Vagina (tissue), 2 donors: ENCODE data around the gene LSM11.

Experiments used
- POLR2A ChIP-seq, 2 donors: fragments of 450-650 bp; IDR thresholded peaks; one replicate each; pipeline ENCODE4 v1.6.1; 2017; ENCODE audit warnings: antibody characterized with exemption in 2 of 2, mild to moderate bottlenecking in 2 of 2, moderate library complexity in 2 of 2
- POLR2AphosphoS5 ChIP-seq, 2 donors: sonication (generic); formaldehyde crosslinking; IDR thresholded peaks; one replicate each; pipeline ENCODE4 v1.9.0; 2017; ENCODE audit warnings: antibody characterized with exemption in 2 of 2, mild to moderate bottlenecking in 2 of 2, low read depth in 1 of 2; ENCODE audit not compliant: insufficient read depth in 1 of 2
- TF ChIP-seq, protein P1 (sequence below), 3 experiments: fragments of 450-650 bp in 2 of 3; fragments of 200-600 bp in 1 of 3; sonication (generic) in 1 of 3; IDR thresholded peaks; one replicate each; pipeline ENCODE4 v1.5.1; 2017 to 2019; ENCODE audit warnings: antibody characterized with exemption in 3 of 3, mild to moderate bottlenecking in 2 of 3, moderate library complexity in 2 of 3

DNA sequence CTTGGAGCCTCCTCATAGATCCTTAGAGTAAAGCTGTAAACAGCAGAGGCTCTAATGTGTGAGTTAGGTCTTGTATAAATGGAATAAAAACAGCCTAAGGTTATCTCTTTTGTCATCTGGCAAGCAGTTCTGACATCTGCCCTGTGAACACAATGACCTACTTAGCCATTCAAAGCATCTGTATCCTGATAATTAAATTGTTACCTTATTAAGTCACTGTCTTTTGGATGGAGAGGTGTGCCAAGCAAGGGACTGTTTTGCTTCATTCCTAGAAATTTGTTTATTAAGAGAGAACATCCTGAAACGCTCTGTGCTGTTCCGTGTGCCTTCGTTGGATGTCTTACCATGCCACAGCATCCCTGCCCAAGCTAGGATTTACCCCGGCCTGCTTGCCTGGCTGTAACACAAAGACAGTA, 1.5 kb downstream of the LSM11 start:
- TF ChIP-seq, protein P1, sequence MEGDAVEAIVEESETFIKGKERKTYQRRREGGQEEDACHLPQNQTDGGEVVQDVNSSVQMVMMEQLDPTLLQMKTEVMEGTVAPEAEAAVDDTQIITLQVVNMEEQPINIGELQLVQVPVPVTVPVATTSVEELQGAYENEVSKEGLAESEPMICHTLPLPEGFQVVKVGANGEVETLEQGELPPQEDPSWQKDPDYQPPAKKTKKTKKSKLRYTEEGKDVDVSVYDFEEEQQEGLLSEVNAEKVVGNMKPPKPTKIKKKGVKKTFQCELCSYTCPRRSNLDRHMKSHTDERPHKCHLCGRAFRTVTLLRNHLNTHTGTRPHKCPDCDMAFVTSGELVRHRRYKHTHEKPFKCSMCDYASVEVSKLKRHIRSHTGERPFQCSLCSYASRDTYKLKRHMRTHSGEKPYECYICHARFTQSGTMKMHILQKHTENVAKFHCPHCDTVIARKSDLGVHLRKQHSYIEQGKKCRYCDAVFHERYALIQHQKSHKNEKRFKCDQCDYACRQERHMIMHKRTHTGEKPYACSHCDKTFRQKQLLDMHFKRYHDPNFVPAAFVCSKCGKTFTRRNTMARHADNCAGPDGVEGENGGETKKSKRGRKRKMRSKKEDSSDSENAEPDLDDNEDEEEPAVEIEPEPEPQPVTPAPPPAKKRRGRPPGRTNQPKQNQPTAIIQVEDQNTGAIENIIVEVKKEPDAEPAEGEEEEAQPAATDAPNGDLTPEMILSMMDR (IDR thresholded peaks at IDR 0.05) = no peak
- no peak for TF ChIP-seq POLR2A (IDR thresholded peaks at IDR 0.05)
- TF ChIP-seq POLR2AphosphoS5 (IDR thresholded peaks at IDR 0.05; ENCODE audit: insufficient read depth in 1 of 2, low read depth in 1 of 2) = no peak
